MCF 10A (cell line): Measurements from ENCODE around the gene SNTB2. TPM values are rescaled to one million over a fixed set of nuclear protein-coding genes. Genes with fewer than 3 reads are reported as not detected.

Source experiments
- BruUV-seq: library from RNA; stranded (reverse); fragments of 400-500 nt; replicated peaks from 2 replicates; lab custom pipeline; 2021; lab: Mats Ljungman, UMichigan
- CTCF ChIA-PET: fragments of 300-600 bp; sonication (Branson Sonifier 250); formaldehyde crosslinking; extraction: SDS; loops from one replicate; lab custom pipeline; 2021; ENCODE audit warnings: antibody characterized with exemption, inconsistent platforms; lab: Yijun Ruan, JAX
- POLR2A ChIA-PET: fragments of 300-600, 350-650 bp; sonication (Branson Sonifier 250); formaldehyde crosslinking; extraction: SDS; loops from one replicate; lab custom pipeline; 2020; ENCODE audit warnings: antibody characterized with exemption, inconsistent platforms; lab: Yijun Ruan, JAX
- DNase-seq: peaks from one replicate; pipeline ENCODE4 v3.0.0-alpha.2; 2018; ENCODE audit not compliant: unreplicated experiment
- H3K27ac Mint-ChIP-seq: one replicate; pipeline ENCODE4 v1.8.0; 2022; ENCODE audit warnings: mild to moderate bottlenecking, low read depth, mixed read lengths; ENCODE audit not compliant: unreplicated experiment
- H3K27me3 Mint-ChIP-seq: one replicate; pipeline ENCODE4 v1.8.0; 2022; ENCODE audit warnings: mixed read lengths; ENCODE audit not compliant: insufficient read depth, unreplicated experiment
- H3K36me3 Mint-ChIP-seq: one replicate; pipeline ENCODE4 v1.8.0; 2022; ENCODE audit warnings: mild to moderate bottlenecking, moderate library complexity, mixed read lengths; ENCODE audit not compliant: insufficient read depth, unreplicated experiment
- H3K4me1 Mint-ChIP-seq: one replicate; pipeline ENCODE4 v1.8.0; 2022; ENCODE audit warnings: mixed read lengths; ENCODE audit not compliant: insufficient read depth, unreplicated experiment
- H3K4me3 Mint-ChIP-seq: one replicate; pipeline ENCODE4 v1.8.0; 2022; ENCODE audit warnings: mild to moderate bottlenecking, moderate library complexity, mixed read lengths; ENCODE audit not compliant: unreplicated experiment
- H3K9me3 Mint-ChIP-seq: one replicate; pipeline ENCODE4 v1.8.0; 2022; ENCODE audit warnings: mixed read lengths; ENCODE audit not compliant: unreplicated experiment
- CTCF ChIP-seq: fragments of 200-600 bp; IDR thresholded peaks from one replicate; pipeline ENCODE4 v1.8.0; 2022; ENCODE audit warnings: antibody characterized with exemption, mild to moderate bottlenecking; ENCODE audit not compliant: unreplicated experiment
- intact Hi-C: fragments of 100-400 bp; cut with micrococcal nuclease; formaldehyde crosslinking; loops from 2 replicates; pipeline ENCODE4 v1.14.1; 2022
- total RNA-seq: library from RNA; stranded (reverse); gene quantifications from 2 replicates; pipeline ENCODE4 v1.2.3, GENCODE V29; 2022

Gene SNTB2
- total RNA-seq, 1 experiment from 2014 or later = 20.2 TPM

GRCh38 chr16:69330286-69331109 lies 143.5 kb downstream of the SNTB2 start, which contains the start of gene PDF:
Gene PDF (minus strand): TSS chr16:69330588. CDS start chr16:69330570, 18 bp downstream.
- BruUV-seq = no TSS peak
- ChIA-PET CTCF (interaction anchor here (0.6 to 1.3 kb wide), 3 partner anchors 14 to 180 kb away, joined by 3 read pairs; no protein-coding TSS in a partner anchor), POLR2A (interaction anchor here (0.5 to 9.0 kb wide), 15 partner anchors 10 to 1446 kb away, joined by 3 to 114 read pairs (median 4); partner anchors contain the start of genes COG8, NIP7, NRN1L and TERF2)
- Mint-ChIP-seq H3K4me3 (peak within 1 kb of the TSS; percentile 81), H3K9me3 (no peaks in the 10 kb centered on the region), H3K36me3 (peaks cover 81% of the 10 kb centered on the region), H3K4me1 (peaks cover 24% of the 10 kb centered on the region), H3K27ac (peak within 1 kb of the TSS; percentile 66), H3K27me3 (no peaks in the 10 kb centered on the region)
- DNase-seq = peak; percentile 93
- no peak for TF ChIP-seq CTCF
- intact Hi-C loops = loop anchor here (1.0 kb wide), 1 partner anchor 9 kb away; the partner anchor contains the start of genes COG8 and NIP7

DNA sequence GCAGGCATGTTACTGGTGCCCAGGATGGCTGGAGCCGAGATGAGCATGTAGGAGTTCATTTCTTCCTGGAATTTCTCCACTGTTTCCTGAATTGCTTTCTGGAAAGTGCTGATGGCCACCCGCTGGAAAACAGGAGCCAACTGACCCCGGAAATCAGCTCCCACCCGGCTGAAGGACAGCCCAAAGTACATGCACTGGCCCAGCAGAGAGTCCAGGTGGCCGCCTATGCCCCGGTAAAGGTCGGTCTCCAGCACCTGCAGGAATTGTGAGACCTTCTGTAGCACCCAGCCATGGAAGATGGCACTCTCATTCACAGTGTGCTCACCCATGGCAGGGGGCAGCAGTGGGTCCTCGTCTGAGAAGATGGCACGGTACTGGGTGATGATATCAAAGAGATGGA lies 147.7 kb downstream of the SNTB2 start:
- no peak for DNase-seq
- Mint-ChIP-seq H3K4me3 (no peak overlapping the region), H3K27me3 (no peaks in the 10 kb centered on the region), H3K9me3 (no peaks in the 10 kb centered on the region), H3K27ac (no peak overlapping the region), H3K36me3 (peaks cover 68% of the 10 kb centered on the region), H3K4me1 (peaks cover 5% of the 10 kb centered on the region)
- intact Hi-C loops = loop anchor here (5.0 kb wide), 1 partner anchor 263 kb away; no protein-coding TSS in a partner anchor
- CTCF ChIA-PET = interaction anchor here (0.7 to 1.1 kb wide), 2 partner anchors 23 to 199 kb away, joined by 3 to 5 read pairs; no protein-coding TSS in a partner anchor
- BruUV-seq = no TSS peak
- POLR2A ChIA-PET = interaction anchor here (1.3 kb wide), 1 partner anchor 9 kb away, joined by 4 read pairs; no protein-coding TSS in a partner anchor
- no peak for TF ChIP-seq CTCF

- Mint-ChIP-seq H3K9me3 (no peaks in the 10 kb centered on the region), H3K27ac (peak overlapping the region; percentile 95), H3K4me1 (peaks cover 5% of the 10 kb centered on the region), H3K36me3 (peaks cover 80% of the 10 kb centered on the region), H3K4me3 (peak overlapping the region; percentile 88), H3K27me3 (no peaks in the 10 kb centered on the region)
- ChIA-PET POLR2A (interaction anchor here (0.6 to 6.5 kb wide), 8 partner anchors 9 to 1466 kb away, joined by 3 to 114 read pairs (median 3); partner anchors contain the start of genes EDC4, PDF and TERF2), CTCF (interaction anchor here (0.5 to 1.3 kb wide), 8 partner anchors 10 to 1178 kb away, joined by 3 to 5 read pairs (median 3); no protein-coding TSS in a partner anchor)
- DNase-seq = no peak
- intact Hi-C loops = loop anchor here (1.0 to 5.0 kb wide), 2 partner anchors 8 to 259 kb away; partner anchors contain the start of gene PDF
- BruUV-seq = TSS peak; percentile 60
- TF ChIP-seq CTCF = no peak
Observed at GRCh38 chr16:69338557-69339288, 151.8 kb downstream of the SNTB2 start.
